OCI-LY1 (cell line): ENCODE measurements around the gene TNPO3.

ENCODE experiments used
- EZH2 ChIP-seq: fragments of 200-600 bp; sonication (generic), shearing (Covaris generic); IDR thresholded peaks from 2 replicates; pipeline ENCODE4 v1.8.0; 2017; ENCODE audit warnings: borderline replicate concordance, mixed run types, mild to moderate bottlenecking, antibody characterized with exemption, low read length, moderate library complexity, mixed read lengths
- TF ChIP-seq, protein P1 (sequence below): fragments of 200-600 bp; sonication (generic), shearing (Covaris generic); IDR thresholded peaks from 2 replicates; pipeline ENCODE4 v1.5.1; 2017; ENCODE audit warnings: mild to moderate bottlenecking, antibody characterized with exemption, low read length, moderate library complexity, mixed read lengths

DNA sequence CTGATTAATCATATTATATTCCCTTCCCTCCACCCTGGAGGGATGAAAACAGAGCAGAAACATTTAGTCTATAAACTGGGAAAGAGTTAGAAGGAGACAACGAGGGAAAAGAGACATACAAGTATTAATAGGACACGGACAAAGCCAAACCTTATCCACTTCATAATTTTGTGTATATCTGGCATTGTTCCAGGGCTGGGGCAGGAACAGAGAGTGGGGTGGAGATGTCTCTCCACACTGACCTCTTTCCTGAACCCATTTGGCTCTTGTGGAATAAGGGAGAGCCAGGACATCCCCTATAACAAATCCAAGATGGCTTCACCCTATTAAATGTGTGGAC lies 45.9 kb upstream of the TNPO3 start:
- TF ChIP-seq, protein P1, sequence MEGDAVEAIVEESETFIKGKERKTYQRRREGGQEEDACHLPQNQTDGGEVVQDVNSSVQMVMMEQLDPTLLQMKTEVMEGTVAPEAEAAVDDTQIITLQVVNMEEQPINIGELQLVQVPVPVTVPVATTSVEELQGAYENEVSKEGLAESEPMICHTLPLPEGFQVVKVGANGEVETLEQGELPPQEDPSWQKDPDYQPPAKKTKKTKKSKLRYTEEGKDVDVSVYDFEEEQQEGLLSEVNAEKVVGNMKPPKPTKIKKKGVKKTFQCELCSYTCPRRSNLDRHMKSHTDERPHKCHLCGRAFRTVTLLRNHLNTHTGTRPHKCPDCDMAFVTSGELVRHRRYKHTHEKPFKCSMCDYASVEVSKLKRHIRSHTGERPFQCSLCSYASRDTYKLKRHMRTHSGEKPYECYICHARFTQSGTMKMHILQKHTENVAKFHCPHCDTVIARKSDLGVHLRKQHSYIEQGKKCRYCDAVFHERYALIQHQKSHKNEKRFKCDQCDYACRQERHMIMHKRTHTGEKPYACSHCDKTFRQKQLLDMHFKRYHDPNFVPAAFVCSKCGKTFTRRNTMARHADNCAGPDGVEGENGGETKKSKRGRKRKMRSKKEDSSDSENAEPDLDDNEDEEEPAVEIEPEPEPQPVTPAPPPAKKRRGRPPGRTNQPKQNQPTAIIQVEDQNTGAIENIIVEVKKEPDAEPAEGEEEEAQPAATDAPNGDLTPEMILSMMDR = no peak
- TF ChIP-seq EZH2 = no peak
